ENCODE results near the gene KCMF1. TPM values are rescaled to one million over a fixed set of nuclear protein-coding genes. Genes with fewer than 3 reads are reported as not detected.

KCMF1 gene
- total RNA-seq, 2 donors from 2014 or later, result 71.8 to 86.8 TPM

- peaks cover 44% of the 10 kb centered on the region for H3K36me3 Mint-ChIP-seq (ENCODE audit: low read depth)
- Histone ChIP-seq H3K4me1 (ENCODE audit: control insufficient read depth, insufficient read depth, low read length) (no peaks in the 10 kb centered on the region), H3K27ac (ENCODE audit: low read depth, low read length) (no peak overlapping the region), H3K9ac (ENCODE audit: extremely low read depth, low read length, poor library complexity, severe bottlenecking) (no peak overlapping the region), H3K27me3 (ENCODE audit: control insufficient read depth, insufficient read depth, low read length, poor library complexity, severe bottlenecking) (no peaks in the 10 kb centered on the region), H3K36me3 (ENCODE audit: control insufficient read depth, insufficient read depth, low read length) (peaks cover 15% of the 10 kb centered on the region), H3K4me3 (ENCODE audit: low read length) (no peak overlapping the region), H3K9me3 (ENCODE audit: control insufficient read depth, low read length) (peaks cover 4% of the 10 kb centered on the region)
- no peaks in the 10 kb centered on the region for H3K27me3 Mint-ChIP-seq (ENCODE audit: insufficient read depth)
- no peaks in the 10 kb centered on the region for H3K9me3 Mint-ChIP-seq
- H3K4me1 Mint-ChIP-seq, result peaks cover 15% of the 10 kb centered on the region
- TF ChIP-seq CTCF (conservative IDR thresholded peaks at IDR 0.05), result no peak
- no peak overlapping the region for H3K27ac Mint-ChIP-seq
- WGBS, 2 experiments (ENCODE audit: insufficient coverage in 1 of 2, insufficient read length in 1 of 2), result 96 to 97% methylated on average over 6 of the region's 7 CpGs
- no peak for DNase-seq
- H3K4me3 Mint-ChIP-seq, result no peak overlapping the region
These were observed 4.2 kb upstream of the KCMF1 start for GRCh38 chr2:84966731-84967130.

DNA sequence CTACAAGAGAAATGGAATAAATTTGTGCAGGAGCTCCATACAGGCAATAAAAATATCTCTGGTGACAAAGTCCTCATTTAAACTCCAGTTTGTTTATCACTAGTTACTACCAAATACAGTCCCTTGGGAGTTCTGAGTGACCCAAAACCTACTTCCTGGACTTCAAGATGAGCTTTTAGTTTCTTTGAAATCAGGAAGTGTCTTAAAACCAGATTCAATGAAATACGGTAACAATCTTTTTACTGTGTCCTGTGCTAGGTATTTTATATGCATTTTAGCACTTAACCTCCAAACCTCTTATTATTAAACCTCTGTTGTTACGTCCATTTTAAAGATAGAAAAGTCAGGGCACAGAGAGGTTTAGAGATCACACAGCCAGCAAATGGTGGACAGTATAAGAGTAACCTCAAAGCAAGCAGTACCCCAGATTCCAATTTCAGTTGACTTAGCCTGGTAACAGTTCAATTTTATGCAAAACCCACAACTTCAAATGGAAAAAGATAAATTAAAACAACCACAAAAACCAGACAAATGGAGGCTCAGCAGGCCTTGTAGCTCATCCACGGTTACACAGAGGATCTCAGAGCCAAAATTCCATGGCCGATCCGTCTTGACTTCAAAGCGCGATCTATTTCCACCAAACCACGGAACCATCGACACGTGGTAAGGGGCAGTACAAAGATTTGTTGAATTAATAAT lies 1.3 kb upstream of the KCMF1 start:
- H3K36me3 Mint-ChIP-seq (ENCODE audit: low read depth), result peaks cover 27% of the 10 kb centered on the region
- Histone ChIP-seq H3K9ac (ENCODE audit: extremely low read depth, low read length, poor library complexity, severe bottlenecking) (peak overlapping the region; percentile 81), H3K36me3 (ENCODE audit: control insufficient read depth, insufficient read depth, low read length) (peaks cover 15% of the 10 kb centered on the region), H3K27ac (ENCODE audit: low read depth, low read length) (peak overlapping the region; percentile 92), H3K4me3 (ENCODE audit: low read length) (peak overlapping the region; percentile 93), H3K27me3 (ENCODE audit: control insufficient read depth, insufficient read depth, low read length, poor library complexity, severe bottlenecking) (no peaks in the 10 kb centered on the region), H3K9me3 (ENCODE audit: control insufficient read depth, low read length) (peaks cover 4% of the 10 kb centered on the region), H3K4me1 (ENCODE audit: control insufficient read depth, insufficient read depth, low read length) (no peaks in the 10 kb centered on the region)
- H3K4me1 Mint-ChIP-seq, result peaks cover 14% of the 10 kb centered on the region
- no peak for DNase-seq
- no peak for TF ChIP-seq CTCF (conservative IDR thresholded peaks at IDR 0.05)
- H3K27ac Mint-ChIP-seq, result peak overlapping the region; percentile 95
- WGBS, 2 experiments (ENCODE audit: insufficient coverage in 1 of 2, insufficient read length in 1 of 2), result 0 to 3% methylated on average over 5 to 10 of the region's 10 CpGs
- peak overlapping the region; percentile 78 for H3K4me3 Mint-ChIP-seq
- no peaks in the 10 kb centered on the region for H3K27me3 Mint-ChIP-seq (ENCODE audit: insufficient read depth)
- no peaks in the 10 kb centered on the region for H3K9me3 Mint-ChIP-seq

DNA sequence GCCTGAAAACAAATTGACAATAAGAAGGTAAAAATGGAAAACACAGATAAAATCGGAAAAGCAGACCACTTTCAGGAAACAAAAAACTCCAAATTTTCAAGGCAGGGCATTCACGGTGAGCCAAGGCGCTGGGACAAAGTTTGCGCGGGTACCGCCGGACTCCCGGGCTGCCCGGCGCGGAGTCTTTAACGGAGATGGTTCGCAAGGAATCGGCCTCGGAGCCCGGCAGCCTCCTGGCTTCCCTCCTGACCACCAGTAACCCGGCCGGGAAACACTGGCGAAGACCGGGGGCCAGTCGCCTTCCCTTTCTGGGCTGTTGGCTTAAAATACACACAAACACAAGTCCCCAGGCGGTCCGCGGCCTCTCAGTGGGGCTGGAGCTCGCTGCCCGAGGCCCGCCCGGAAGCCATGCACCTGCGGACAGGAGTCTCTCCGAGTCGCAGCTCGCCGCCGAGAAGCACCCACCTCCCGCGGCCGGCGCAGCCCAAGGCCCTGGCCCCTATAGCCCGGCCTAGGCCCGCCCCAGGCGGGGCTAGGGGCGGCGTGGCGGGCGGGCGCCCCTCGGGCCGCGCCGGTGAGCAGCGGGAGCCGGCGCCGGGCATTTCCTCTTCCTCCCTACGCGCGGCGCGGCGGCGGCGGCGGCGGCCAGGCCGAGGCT lies 622 bp upstream of the KCMF1 start:
- peak; percentile 85 for DNase-seq
- H3K4me1 ChIP-seq (ENCODE audit: control insufficient read depth, insufficient read depth, low read length), result no peaks in the 10 kb centered on the region
- H3K27ac ChIP-seq (ENCODE audit: low read depth, low read length), result peak overlapping the region; percentile 92
- H3K9ac ChIP-seq (ENCODE audit: extremely low read depth, low read length, poor library complexity, severe bottlenecking), result peak overlapping the region; percentile 81
- 0% methylated on average over 7 to 65 of the region's 65 CpGs for WGBS, 2 experiments (ENCODE audit: insufficient coverage in 1 of 2, insufficient read length in 1 of 2)
- H3K27me3 Mint-ChIP-seq (ENCODE audit: insufficient read depth), result no peaks in the 10 kb centered on the region
- peaks cover 20% of the 10 kb centered on the region for H3K36me3 Mint-ChIP-seq (ENCODE audit: low read depth)
- TF ChIP-seq CTCF (conservative IDR thresholded peaks at IDR 0.05), result no peak
- H3K36me3 ChIP-seq (ENCODE audit: control insufficient read depth, insufficient read depth, low read length), result peaks cover 14% of the 10 kb centered on the region
- H3K27me3 ChIP-seq (ENCODE audit: control insufficient read depth, insufficient read depth, low read length, poor library complexity, severe bottlenecking), result no peaks in the 10 kb centered on the region
- H3K27ac Mint-ChIP-seq, result peak overlapping the region; percentile 95
- peaks cover 16% of the 10 kb centered on the region for H3K4me1 Mint-ChIP-seq
- H3K4me3 ChIP-seq (ENCODE audit: low read length), result peak overlapping the region; percentile 93
- H3K4me3 Mint-ChIP-seq, result peak overlapping the region; percentile 78
- H3K9me3 ChIP-seq (ENCODE audit: control insufficient read depth, low read length), result peaks cover 4% of the 10 kb centered on the region
- H3K9me3 Mint-ChIP-seq, result no peaks in the 10 kb centered on the region

Measured in endodermal cell (in vitro differentiated cells).